Measurements from ENCODE around the gene MAML3. TPM values are rescaled to one million over a fixed set of nuclear protein-coding genes. Genes with fewer than 3 reads are reported as not detected.

Gene MAML3
- total RNA-seq, 2 experiments from 2014 or later: 2.5 to 2.9 TPM

GRCh38 chr4:139725236-139725635 lies 428.7 kb downstream of the MAML3 start:
- intact Hi-C loops (cut with DNase I, micrococcal nuclease): no loop called here
- no peaks in the 10 kb centered on the region for H3K36me3 ChIP-seq (ENCODE audit: insufficient read depth, low read length)
- H3K4me3 Mint-ChIP-seq: no peak overlapping the region
- CTCF ChIA-PET: no interaction called here
- H3K27me3 ChIP-seq (ENCODE audit: control insufficient read depth in 1 of 2, insufficient read depth in 2 of 2, low read length in 2 of 2): no peaks in the 10 kb centered on the region
- no peak overlapping the region for H3K27ac Mint-ChIP-seq
- H3K9me3 Mint-ChIP-seq: no peaks in the 10 kb centered on the region
- H3K36me3 Mint-ChIP-seq (ENCODE audit: low read depth): peaks cover 4% of the 10 kb centered on the region
- no peak for ATAC-seq (ENCODE audit: poor library complexity)
- DNase-seq: no peak
- TF ChIP-seq CTCF (IDR thresholded peaks at IDR 0.05): no peak
- H3K9me3 ChIP-seq (ENCODE audit: control insufficient read depth in 1 of 2, insufficient read depth in 1 of 2, low read length in 2 of 2): no peaks in the 10 kb centered on the region
- no peak overlapping the region for H3K4me3 ChIP-seq (ENCODE audit: low read length)
- no peaks in the 10 kb centered on the region for H3K4me1 Mint-ChIP-seq (ENCODE audit: low read depth)
- no peaks in the 10 kb centered on the region for H3K27me3 Mint-ChIP-seq
- no peaks in the 10 kb centered on the region for H3K4me1 ChIP-seq (ENCODE audit: insufficient read depth, low read length)
- no peak overlapping the region for H3K27ac ChIP-seq (ENCODE audit: low read depth in 1 of 2, low read length in 2 of 2)
- POLR2A ChIA-PET: no interaction called here

- no peak for DNase-seq
- Mint-ChIP-seq H3K27me3 (no peaks in the 10 kb centered on the region), H3K27ac (no peak overlapping the region), H3K4me3 (no peak overlapping the region), H3K36me3 (ENCODE audit: low read depth) (peaks cover 12% of the 10 kb centered on the region), H3K4me1 (ENCODE audit: low read depth) (no peaks in the 10 kb centered on the region), H3K9me3 (no peaks in the 10 kb centered on the region)
- no peak for ATAC-seq (ENCODE audit: poor library complexity)
- POLR2A ChIA-PET: no interaction called here
- Histone ChIP-seq H3K9me3 (ENCODE audit: control insufficient read depth in 1 of 2, insufficient read depth in 1 of 2, low read length in 2 of 2) (no peaks in the 10 kb centered on the region), H3K27me3 (ENCODE audit: control insufficient read depth in 1 of 2, insufficient read depth in 2 of 2, low read length in 2 of 2) (no peaks in the 10 kb centered on the region), H3K27ac (ENCODE audit: low read depth in 1 of 2, low read length in 2 of 2) (no peak overlapping the region), H3K4me3 (ENCODE audit: low read length) (no peak overlapping the region), H3K36me3 (ENCODE audit: insufficient read depth, low read length) (no peaks in the 10 kb centered on the region), H3K4me1 (ENCODE audit: insufficient read depth, low read length) (no peaks in the 10 kb centered on the region)
- CTCF ChIA-PET: no interaction called here
- intact Hi-C loops (cut with DNase I, micrococcal nuclease): no loop called here
- no peak for TF ChIP-seq CTCF (IDR thresholded peaks at IDR 0.05)
These were observed 432.2 kb downstream of the MAML3 start for GRCh38 chr4:139721789-139722188.

- no peak overlapping the region for H3K4me3 Mint-ChIP-seq
- Histone ChIP-seq H3K27ac (ENCODE audit: low read depth in 1 of 2, low read length in 2 of 2) (no peak overlapping the region), H3K36me3 (ENCODE audit: insufficient read depth, low read length) (no peaks in the 10 kb centered on the region), H3K4me3 (ENCODE audit: low read length) (no peak overlapping the region), H3K4me1 (ENCODE audit: insufficient read depth, low read length) (no peaks in the 10 kb centered on the region), H3K9me3 (ENCODE audit: control insufficient read depth in 1 of 2, insufficient read depth in 1 of 2, low read length in 2 of 2) (no peaks in the 10 kb centered on the region), H3K27me3 (ENCODE audit: control insufficient read depth in 1 of 2, insufficient read depth in 2 of 2, low read length in 2 of 2) (no peaks in the 10 kb centered on the region)
- ATAC-seq (ENCODE audit: poor library complexity) (no peak), DNase-seq (no peak)
- intact Hi-C loops (cut with DNase I, micrococcal nuclease): no loop called here
- H3K4me1 Mint-ChIP-seq (ENCODE audit: low read depth): no peaks in the 10 kb centered on the region
- H3K27me3 Mint-ChIP-seq: no peaks in the 10 kb centered on the region
- no peak overlapping the region for H3K27ac Mint-ChIP-seq
- POLR2A ChIA-PET: no interaction called here
- TF ChIP-seq CTCF (IDR thresholded peaks at IDR 0.05): no peak
- CTCF ChIA-PET: no interaction called here
- H3K9me3 Mint-ChIP-seq: no peaks in the 10 kb centered on the region
- H3K36me3 Mint-ChIP-seq (ENCODE audit: low read depth): peaks cover 12% of the 10 kb centered on the region
These were observed 433.2 kb downstream of the MAML3 start for GRCh38 chr4:139720806-139721205.

All from CD4-positive, alpha-beta T cell (primary cell).